CD4-positive, alpha-beta T cell (primary cell): ENCODE results near the gene GSE1. TPM values are rescaled to one million over a fixed set of nuclear protein-coding genes. Genes with fewer than 3 reads are reported as not detected.
A peak's percentile ranks its signal among the peaks of the same experiment; 100 is the strongest.

Experiments used
- ATAC-seq: fragments of 200-7000 bp; cut with Tn5 transposase; one replicate; pipeline ENCODE4 v1.10.0; 2022; ENCODE audit warnings: mild to moderate bottlenecking; ENCODE audit not compliant: poor library complexity
- CTCF ChIA-PET: fragments of 350-600 bp; sonication (Branson Sonifier 250); formaldehyde crosslinking; loops from one replicate; lab custom pipeline; 2021; ENCODE audit warnings: antibody characterized with exemption, inconsistent platforms; lab: Charles Lee
- POLR2A ChIA-PET: fragments of 350-600 bp; sonication (Branson Sonifier 250); formaldehyde crosslinking; loops from one replicate; lab custom pipeline; 2021; ENCODE audit warnings: antibody characterized with exemption, inconsistent platforms; lab: Charles Lee
- DNase-seq, 14 experiments: peaks; one replicate each; pipeline ENCODE4 v3.0.0-alpha.2; 2013 to 2020; ENCODE audit warnings: mixed read lengths in 2 of 14
- H3K27ac ChIP-seq, 2 donors: one replicate each; pipeline versions ENCODE4 v1.5.1 to v1.7.0; 2013; ENCODE audit warnings: low read length in 2 of 2, low read depth in 1 of 2, mild to moderate bottlenecking in 1 of 2
- H3K27me3 ChIP-seq, 2 experiments: 1 replicate in 1 of 2; 2 replicates in 1 of 2; pipeline versions ENCODE4 v1.6.1 to v1.7.0; 2013; ENCODE audit warnings: low read length in 2 of 2, control low read depth in 1 of 2, mild to moderate bottlenecking in 1 of 2, moderate library complexity in 1 of 2; ENCODE audit not compliant: insufficient read depth in 2 of 2, control insufficient read depth in 1 of 2
- H3K36me3 ChIP-seq: one replicate; pipeline ENCODE4 v1.6.1; 2013; ENCODE audit warnings: low read length, control low read depth; ENCODE audit not compliant: insufficient read depth
- H3K4me1 ChIP-seq: one replicate; pipeline ENCODE4 v1.6.1; 2013; ENCODE audit warnings: low read length, control low read depth; ENCODE audit not compliant: insufficient read depth
- H3K4me3 ChIP-seq: one replicate; pipeline ENCODE4 v1.5.1; 2013; ENCODE audit warnings: mild to moderate bottlenecking, low read length, moderate library complexity
- H3K9me3 ChIP-seq, 2 experiments: 1 replicate in 1 of 2; 2 replicates in 1 of 2; pipeline versions ENCODE4 v1.6.1 to v1.7.0; 2013; ENCODE audit warnings: low read length in 2 of 2, mild to moderate bottlenecking in 2 of 2, control low read depth in 1 of 2, moderate library complexity in 1 of 2; ENCODE audit not compliant: control insufficient read depth in 1 of 2, insufficient read depth in 1 of 2
- H3K27ac Mint-ChIP-seq: one replicate; pipeline ENCODE4 v1.8.0; 2020; ENCODE audit warnings: mixed read lengths
- H3K27me3 Mint-ChIP-seq: one replicate; pipeline ENCODE4 v1.8.0; 2021; ENCODE audit warnings: mixed read lengths
- H3K36me3 Mint-ChIP-seq: one replicate; pipeline ENCODE4 v1.8.0; 2021; ENCODE audit warnings: low read depth, mixed read lengths
- H3K4me1 Mint-ChIP-seq: one replicate; pipeline ENCODE4 v1.8.0; 2021; ENCODE audit warnings: low read depth, mixed read lengths
- H3K4me3 Mint-ChIP-seq: one replicate; pipeline ENCODE4 v1.8.0; 2020; ENCODE audit warnings: mild to moderate bottlenecking, mixed read lengths
- H3K9me3 Mint-ChIP-seq: one replicate; pipeline ENCODE4 v1.8.0; 2020; ENCODE audit warnings: mixed read lengths
- intact Hi-C, 2 experiments: fragments of 100-400 bp; cut with DNase I in 1 of 2; cut with micrococcal nuclease in 1 of 2; formaldehyde crosslinking; loops; one replicate each; pipeline versions ENCODE4 v1.15.1 to v1.9.0; 2023 to 2025; cut with DNase I, micrococcal nuclease
- total RNA-seq, 174 experiments: library from RNA in 2 of 174; stranded (reverse) in 2 of 174; gene quantifications; one replicate each; pipeline ENCODE4 v1.2.3 and lab custom pipeline; 2021 to 2026
- TF ChIP-seq, protein P1 (sequence below): fragments of 200-600 bp; IDR thresholded peaks from one replicate; pipeline ENCODE4 v1.8.0; 2022; ENCODE audit warnings: antibody characterized with exemption, mild to moderate bottlenecking

GSE1 gene
- total RNA-seq, 2 experiments from 2014 or later = 11.7 to 13.7 TPM

DNA sequence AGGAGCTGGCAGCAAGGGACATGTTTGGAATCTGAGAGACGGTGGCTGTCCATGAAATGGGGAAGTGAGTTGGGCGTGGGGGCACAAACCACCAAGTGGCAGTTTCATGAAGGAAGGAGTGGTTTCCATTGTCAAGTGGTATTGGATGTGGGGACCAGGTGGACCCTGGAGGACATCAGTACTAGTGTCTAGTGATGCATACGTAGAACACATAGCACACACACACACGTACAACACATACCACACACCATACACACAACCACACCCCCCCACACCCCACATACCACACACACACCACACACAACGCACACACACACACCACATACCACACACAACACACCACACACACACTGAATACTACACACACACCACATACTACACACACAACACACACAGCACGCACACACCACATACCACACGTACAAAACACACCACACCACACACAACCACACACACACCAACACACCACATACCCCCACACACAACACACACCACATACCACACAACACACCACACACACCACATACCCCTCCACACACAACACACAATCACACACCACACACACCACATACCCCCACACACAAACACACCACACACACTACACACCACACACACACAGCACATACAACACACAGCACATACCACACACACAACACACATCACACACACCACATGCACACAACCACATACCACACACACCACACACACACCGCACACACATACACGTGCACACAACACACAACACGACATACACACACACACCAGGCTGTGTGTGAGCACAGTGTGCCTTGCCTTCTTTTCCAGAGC, 41.1 kb upstream of the GSE1 start:
- Mint-ChIP-seq H3K27ac (no peak overlapping the region), H3K27me3 (no peaks in the 10 kb centered on the region), H3K4me3 (no peak overlapping the region), H3K36me3 (no peaks in the 10 kb centered on the region), H3K4me1 (peaks cover 51% of the 10 kb centered on the region), H3K9me3 (no peaks in the 10 kb centered on the region)
- POLR2A ChIA-PET = interaction anchor here (3.3 kb wide), 1 partner anchor 18 kb away, joined by 16 read pairs; no protein-coding TSS in a partner anchor
- Histone ChIP-seq H3K9me3 (peaks cover 4 to 29% of the 10 kb centered on the region in 2 experiments), H3K27me3 (no peaks in the 10 kb centered on the region), H3K4me3 (no peak overlapping the region), H3K4me1 (peaks cover 71% of the 10 kb centered on the region), H3K27ac (no peak overlapping the region), H3K36me3 (peaks cover 3% of the 10 kb centered on the region)
- peak in 2 of 14 experiments; percentile 38 to 45 for DNase-seq
- intact Hi-C loops = no loop called here
- TF ChIP-seq, protein P1, sequence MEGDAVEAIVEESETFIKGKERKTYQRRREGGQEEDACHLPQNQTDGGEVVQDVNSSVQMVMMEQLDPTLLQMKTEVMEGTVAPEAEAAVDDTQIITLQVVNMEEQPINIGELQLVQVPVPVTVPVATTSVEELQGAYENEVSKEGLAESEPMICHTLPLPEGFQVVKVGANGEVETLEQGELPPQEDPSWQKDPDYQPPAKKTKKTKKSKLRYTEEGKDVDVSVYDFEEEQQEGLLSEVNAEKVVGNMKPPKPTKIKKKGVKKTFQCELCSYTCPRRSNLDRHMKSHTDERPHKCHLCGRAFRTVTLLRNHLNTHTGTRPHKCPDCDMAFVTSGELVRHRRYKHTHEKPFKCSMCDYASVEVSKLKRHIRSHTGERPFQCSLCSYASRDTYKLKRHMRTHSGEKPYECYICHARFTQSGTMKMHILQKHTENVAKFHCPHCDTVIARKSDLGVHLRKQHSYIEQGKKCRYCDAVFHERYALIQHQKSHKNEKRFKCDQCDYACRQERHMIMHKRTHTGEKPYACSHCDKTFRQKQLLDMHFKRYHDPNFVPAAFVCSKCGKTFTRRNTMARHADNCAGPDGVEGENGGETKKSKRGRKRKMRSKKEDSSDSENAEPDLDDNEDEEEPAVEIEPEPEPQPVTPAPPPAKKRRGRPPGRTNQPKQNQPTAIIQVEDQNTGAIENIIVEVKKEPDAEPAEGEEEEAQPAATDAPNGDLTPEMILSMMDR = no peak
- CTCF ChIA-PET = no interaction called here
- no peak for ATAC-seq

GRCh38 chr16:85573045-85573695, 40.0 kb upstream of the GSE1 start:
- Histone ChIP-seq H3K4me1 (peaks cover 61% of the 10 kb centered on the region), H3K36me3 (peaks cover 3% of the 10 kb centered on the region), H3K27me3 (no peaks in the 10 kb centered on the region), H3K9me3 (peaks cover 4 to 17% of the 10 kb centered on the region in 2 experiments), H3K4me3 (no peak overlapping the region), H3K27ac (no peak overlapping the region)
- H3K4me3 Mint-ChIP-seq = no peak overlapping the region
- POLR2A ChIA-PET = no interaction called here
- TF ChIP-seq, protein P1 = no peak
- H3K9me3 Mint-ChIP-seq = no peaks in the 10 kb centered on the region
- CTCF ChIA-PET = no interaction called here
- no peak overlapping the region for H3K27ac Mint-ChIP-seq
- H3K36me3 Mint-ChIP-seq = no peaks in the 10 kb centered on the region
- ATAC-seq (no peak), DNase-seq (no peak)
- H3K4me1 Mint-ChIP-seq = peaks cover 51% of the 10 kb centered on the region
- intact Hi-C loops = no loop called here
- no peaks in the 10 kb centered on the region for H3K27me3 Mint-ChIP-seq

- no peak overlapping the region for H3K27ac Mint-ChIP-seq
- peaks cover 51% of the 10 kb centered on the region for H3K4me1 Mint-ChIP-seq
- intact Hi-C loops = no loop called here
- no peaks in the 10 kb centered on the region for H3K36me3 Mint-ChIP-seq
- Histone ChIP-seq H3K4me3 (no peak overlapping the region), H3K4me1 (peaks cover 53% of the 10 kb centered on the region), H3K27me3 (no peaks in the 10 kb centered on the region), H3K36me3 (peaks cover 3% of the 10 kb centered on the region), H3K27ac (no peak overlapping the region), H3K9me3 (peaks cover 4 to 10% of the 10 kb centered on the region in 2 experiments)
- no peak overlapping the region for H3K4me3 Mint-ChIP-seq
- DNase-seq = no peak
- H3K27me3 Mint-ChIP-seq = no peaks in the 10 kb centered on the region
- ATAC-seq = no peak
- POLR2A ChIA-PET = no interaction called here
- TF ChIP-seq, protein P1 = no peak
- no peaks in the 10 kb centered on the region for H3K9me3 Mint-ChIP-seq
- CTCF ChIA-PET = no interaction called here
Measured at GRCh38 chr16:85573696-85574641, 39.2 kb upstream of the GSE1 start.
